Neural cell (in vitro differentiated cells): Measurements from ENCODE around the gene PRKCE. TPM values are rescaled to one million over a fixed set of nuclear protein-coding genes. Genes with fewer than 3 reads are reported as not detected.

ENCODE experiments used
- H2AFZ ChIP-seq: fragments of 200-600, 300-800 bp; sonication (generic), shearing (Covaris generic); 2 replicates; pipeline ENCODE4 v1.6.0; 2014; ENCODE audit warnings: low read depth, mild to moderate bottlenecking, antibody characterized with exemption, low read length, moderate library complexity
- H3F3A ChIP-seq: fragments of 200-600 bp; shearing (Covaris generic); 2 replicates; pipeline ENCODE4 v1.6.1; 2016; ENCODE audit warnings: mild to moderate bottlenecking, moderate library complexity, mixed read lengths, antibody characterized with exemption, low read length; ENCODE audit not compliant: insufficient read depth, poor library complexity, severe bottlenecking
- H3K27ac ChIP-seq: fragments of 200-600, 300-800 bp; sonication (generic), shearing (Covaris generic); 2 replicates; pipeline ENCODE4 v1.5.1; 2014; ENCODE audit warnings: mild to moderate bottlenecking, low read length, moderate library complexity
- H3K27me3 ChIP-seq: fragments of 300-800, 200-600 bp; sonication (generic), shearing (Covaris generic); 2 replicates; pipeline ENCODE4 v1.6.0; 2014; ENCODE audit warnings: mild to moderate bottlenecking, low read depth, low read length, moderate library complexity; ENCODE audit not compliant: insufficient read depth
- H3K36me3 ChIP-seq: fragments of 300-800, 200-600 bp; sonication (generic), shearing (Covaris generic); 2 replicates; pipeline ENCODE4 v1.5.1; 2014; ENCODE audit warnings: mild to moderate bottlenecking, antibody characterized with exemption, low read length, moderate library complexity; ENCODE audit not compliant: insufficient read depth
- H3K4me2 ChIP-seq: fragments of 300-800, 200-600 bp; sonication (generic), shearing (Covaris generic); 2 replicates; pipeline ENCODE4 v1.6.0; 2014; ENCODE audit warnings: mild to moderate bottlenecking, low read length
- H3K4me3 ChIP-seq: fragments of 300-800, 200-600 bp; sonication (generic), shearing (Covaris generic); 2 replicates; pipeline ENCODE4 v1.5.1; 2014; ENCODE audit warnings: mild to moderate bottlenecking, low read length, moderate library complexity
- H3K79me2 ChIP-seq: fragments of 200-600 bp; shearing (Covaris generic); replicated peaks from 2 replicates; pipeline ENCODE4 v1.6.0; 2014; ENCODE audit warnings: mild to moderate bottlenecking, low read length, moderate library complexity; ENCODE audit not compliant: insufficient read depth
- H3K9ac ChIP-seq: fragments of 300-800, 200-600 bp; sonication (generic), shearing (Covaris generic); 2 replicates; pipeline ENCODE4 v1.6.1; 2016; ENCODE audit warnings: mild to moderate bottlenecking, low read length, mixed read lengths
- H3K9me2 ChIP-seq: fragments of 200-600 bp; shearing (Covaris generic); 2 replicates; pipeline ENCODE4 v1.6.1; 2016; ENCODE audit warnings: mild to moderate bottlenecking, low read length, mixed read lengths; ENCODE audit not compliant: insufficient read depth
- H3K9me3 ChIP-seq: fragments of 200-600, 300-800 bp; sonication (generic), shearing (Covaris generic); 2 replicates; pipeline ENCODE4 v1.6.1; 2016; ENCODE audit warnings: mild to moderate bottlenecking, mixed run types, low read length, moderate library complexity, mixed read lengths
- H4K20me1 ChIP-seq: fragments of 200-600 bp; shearing (Covaris generic); 2 replicates; pipeline ENCODE4 v1.6.1; 2016; ENCODE audit warnings: mild to moderate bottlenecking, mixed run types; ENCODE audit not compliant: insufficient read depth
- CTCF ChIP-seq: fragments of 450-650 bp; IDR thresholded peaks from 2 replicates; pipeline ENCODE4 v1.5.1; 2014; ENCODE audit warnings: antibody characterized with exemption, mild to moderate bottlenecking, moderate library complexity; ENCODE audit not compliant: poor library complexity, severe bottlenecking
- EP300 ChIP-seq: fragments of 450-650 bp; conservative IDR thresholded peaks from 2 replicates; pipeline ENCODE4 v1.6.1; 2014; ENCODE audit warnings: antibody characterized with exemption, mild to moderate bottlenecking, moderate library complexity; ENCODE audit not compliant: poor library complexity, severe bottlenecking
- EZH2 ChIP-seq: fragments of 200-600, 300-800 bp; shearing (Covaris generic), sonication (generic); IDR thresholded peaks from 2 replicates; pipeline ENCODE4 v1.6.1; 2014; ENCODE audit warnings: antibody characterized with exemption, low read length, borderline replicate concordance, mild to moderate bottlenecking; ENCODE audit not compliant: insufficient read depth, poor library complexity, severe bottlenecking
- MXI1 ChIP-seq: fragments of 450-650 bp; conservative IDR thresholded peaks from 2 replicates; pipeline ENCODE4 v1.6.1; 2014; ENCODE audit warnings: antibody characterized with exemption, mild to moderate bottlenecking; ENCODE audit not compliant: poor library complexity, severe bottlenecking
- POLR2AphosphoS5 ChIP-seq: IDR thresholded peaks from 2 replicates; pipeline ENCODE4 v1.6.1; 2012
- RAD21 ChIP-seq: fragments of 450-650 bp; conservative IDR thresholded peaks from 2 replicates; pipeline ENCODE4 v1.6.1; 2014; ENCODE audit warnings: antibody characterized with exemption, mild to moderate bottlenecking, moderate library complexity
- REST ChIP-seq: IDR thresholded peaks from 2 replicates; pipeline ENCODE4 v1.6.1; 2012; ENCODE audit warnings: borderline replicate concordance
- SMC3 ChIP-seq: fragments of 450-650 bp; conservative IDR thresholded peaks from 2 replicates; pipeline ENCODE4 v1.6.1; 2014; ENCODE audit warnings: antibody characterized with exemption, mild to moderate bottlenecking, moderate library complexity; ENCODE audit not compliant: poor library complexity
- TAF1 ChIP-seq: IDR thresholded peaks from 2 replicates; pipeline ENCODE4 v1.6.1; 2012; ENCODE audit warnings: low read depth
- polyA plus RNA-seq: library from polyadenylated mRNA; depleted of rRNA; stranded (reverse); fragments of >200 nt; gene quantifications from 2 replicates; pipeline ENCODE4 v1.2.3, GENCODE V29; 2014

PRKCE gene
- polyA plus RNA-seq, 1 donor from 2014 or later, result 5.4 TPM

- Histone ChIP-seq H3K9me3 (no peaks in the 10 kb centered on the region), H4K20me1 (no peaks in the 10 kb centered on the region), H3K36me3 (no peaks in the 10 kb centered on the region), H3F3A (no peaks in the 10 kb centered on the region), H3K9me2 (no peaks in the 10 kb centered on the region), H3K4me2 (no peak overlapping the region), H3K9ac (no peak overlapping the region), H2AFZ (no peak overlapping the region), H3K27me3 (no peaks in the 10 kb centered on the region), H3K4me3 (no peak overlapping the region), H3K27ac (no peak overlapping the region), H3K79me2 (no peaks in the 10 kb centered on the region)
- TF ChIP-seq POLR2AphosphoS5 (no peak), CTCF (no peak), TAF1 (no peak), RAD21 (no peak), EZH2 (no peak), EP300 (no peak), MXI1 (no peak), SMC3 (no peak), REST (no peak)
Observed at GRCh38 chr2:46163098-46163430, 511.6 kb downstream of the PRKCE start.

GRCh38 chr2:46163804-46164528 lies 512.5 kb downstream of the PRKCE start:
- Histone ChIP-seq H3K4me2 (no peak overlapping the region), H3K9ac (no peak overlapping the region), H3K27me3 (no peaks in the 10 kb centered on the region), H4K20me1 (no peaks in the 10 kb centered on the region), H3K9me2 (no peaks in the 10 kb centered on the region), H3K4me3 (no peak overlapping the region), H3K9me3 (no peaks in the 10 kb centered on the region), H3F3A (no peaks in the 10 kb centered on the region), H2AFZ (no peak overlapping the region), H3K27ac (no peak overlapping the region), H3K79me2 (no peaks in the 10 kb centered on the region), H3K36me3 (no peaks in the 10 kb centered on the region)
- TF ChIP-seq EZH2 (no peak), POLR2AphosphoS5 (no peak), MXI1 (no peak), SMC3 (no peak), CTCF (no peak), REST (no peak), EP300 (no peak), RAD21 (no peak), TAF1 (no peak)
